Fibroblast of skin of right biceps (primary cell): Measurements from ENCODE around the gene ALDOB.
"Not testable (repeated sequence)": the region's sequence is repeated elsewhere in the genome, so short reads cannot be mapped to it uniquely, and the experiment has no call there.

ENCODE experiments used
- DNase-seq: peaks from one replicate; pipeline ENCODE4 v3.0.0-alpha.2; 2013

ALDOB gene

DNA sequence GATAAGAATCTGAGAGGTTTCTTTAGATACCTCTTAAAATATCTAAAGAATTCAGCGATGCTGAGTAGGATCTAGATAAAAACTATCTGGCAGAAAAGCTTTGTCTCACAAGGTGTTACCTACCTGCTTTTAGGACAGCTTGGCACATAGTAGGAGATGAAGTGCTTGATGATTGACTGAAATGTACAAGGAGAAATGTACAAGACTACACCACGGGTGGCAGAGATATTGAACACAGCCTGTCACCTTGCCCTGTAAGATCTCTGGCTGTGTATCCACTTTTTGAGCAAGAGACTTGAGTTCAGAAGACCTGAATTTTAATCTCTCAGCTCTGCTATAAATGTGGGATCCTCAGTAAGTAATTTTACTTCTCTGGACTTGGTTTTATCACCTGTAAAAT, 15.7 kb downstream of the ALDOB start:
- DNase-seq, result no peak

DNA sequence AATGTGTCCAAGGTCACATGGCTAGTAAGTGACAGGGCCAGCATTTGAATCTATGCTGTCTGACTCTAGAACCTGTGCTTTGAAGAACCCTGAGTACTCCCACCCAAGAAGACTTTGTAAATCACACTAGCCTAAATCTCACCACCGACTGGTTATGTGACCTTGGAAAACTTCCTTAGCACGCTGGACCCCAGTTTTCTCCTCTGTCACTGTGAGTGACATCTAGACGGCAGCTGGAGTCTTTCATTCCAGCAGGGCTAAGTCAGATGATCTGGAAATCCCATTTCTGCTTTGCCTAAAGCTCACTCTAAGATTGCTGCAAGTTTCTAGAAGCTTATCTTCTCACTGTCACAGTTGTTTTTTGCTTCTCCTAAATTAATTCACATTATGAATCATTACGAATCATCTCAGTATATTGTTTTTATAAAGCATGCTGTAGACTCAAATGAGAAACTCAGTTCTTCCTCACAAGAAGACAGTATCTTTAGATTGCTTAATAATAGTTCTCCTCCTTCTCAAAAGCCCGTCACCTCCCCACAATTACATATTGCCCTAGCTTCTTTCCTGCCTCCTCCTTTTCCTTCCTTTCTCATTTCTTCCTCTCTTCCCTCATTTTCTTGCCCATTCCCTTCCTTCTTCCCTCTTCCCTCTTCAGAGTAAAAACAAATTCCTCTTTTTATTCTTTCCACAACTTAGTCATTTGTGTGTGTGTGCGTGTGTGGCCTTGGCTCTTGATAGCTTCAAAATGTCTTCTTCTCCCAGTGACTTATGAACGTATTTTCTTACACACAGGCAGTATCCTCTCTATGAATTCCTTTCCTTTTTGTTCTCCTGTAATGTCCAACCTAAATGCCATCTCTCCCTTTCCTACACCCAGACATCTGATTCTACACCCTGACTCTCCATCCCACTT, 16.8 kb downstream of the ALDOB start:
- DNase-seq, result peak; percentile 64

DNA sequence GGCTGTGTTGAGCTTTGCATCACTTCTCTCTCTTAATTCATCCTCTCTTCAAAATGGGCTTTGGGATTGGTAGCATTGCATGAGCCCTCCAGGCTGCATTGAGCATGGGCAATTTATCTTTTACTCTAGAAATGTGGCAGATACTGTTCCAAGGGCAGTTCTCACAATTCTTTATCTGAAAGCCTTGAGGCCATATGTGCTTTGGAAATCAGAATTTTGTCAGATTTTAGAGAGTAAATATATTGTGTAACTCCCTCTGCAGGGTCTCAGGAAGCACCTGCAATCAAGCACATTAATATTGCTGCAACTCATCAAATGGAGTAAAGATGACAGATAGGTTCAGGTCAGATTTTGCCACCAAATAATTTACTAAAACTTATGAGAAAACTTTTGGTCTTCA, 17.6 kb downstream of the ALDOB start:
- DNase-seq, result no peak

DNA sequence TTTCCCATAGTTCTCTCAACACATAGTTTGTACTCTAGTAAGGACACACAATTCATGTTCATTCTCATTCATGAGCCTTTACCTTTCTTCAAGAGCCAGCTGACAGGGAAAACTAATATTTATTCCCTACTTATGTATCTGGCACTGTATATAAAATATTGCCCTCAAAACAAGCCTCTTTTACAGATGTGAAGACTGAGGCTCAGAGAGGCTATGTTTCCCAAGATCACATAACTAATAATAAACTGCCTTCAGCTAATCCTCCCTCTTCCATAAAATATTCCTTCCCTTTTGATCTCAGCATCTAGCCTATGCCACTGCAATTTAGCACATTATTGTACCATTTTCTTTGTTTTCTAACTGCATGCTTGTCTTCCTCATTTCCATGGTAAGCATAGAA, 18.2 kb downstream of the ALDOB start:
- no peak for DNase-seq

- DNase-seq, result no peak
Observed at GRCh38 chr9:101415578-101415977, 20.0 kb downstream of the ALDOB start.

DNA sequence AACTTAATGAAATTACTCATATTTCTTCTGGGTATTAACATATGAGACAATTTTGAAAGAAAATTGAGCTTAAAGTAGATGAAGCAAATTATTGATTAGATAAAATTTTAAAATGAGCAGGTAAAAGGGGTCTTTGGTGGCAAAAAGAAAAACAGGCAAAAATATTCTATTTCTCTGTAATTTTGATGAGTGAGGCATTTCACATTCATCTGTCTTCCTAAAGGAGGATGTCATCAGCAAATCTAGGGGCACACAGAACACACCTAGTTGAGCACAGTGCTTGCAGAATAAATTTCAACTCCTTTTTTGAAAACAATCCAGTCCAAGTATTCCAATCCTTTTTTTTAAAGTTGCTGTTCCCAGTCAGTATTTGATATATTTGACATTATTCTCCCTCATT, 20.7 kb downstream of the ALDOB start:
- DNase-seq, result no peak

DNA sequence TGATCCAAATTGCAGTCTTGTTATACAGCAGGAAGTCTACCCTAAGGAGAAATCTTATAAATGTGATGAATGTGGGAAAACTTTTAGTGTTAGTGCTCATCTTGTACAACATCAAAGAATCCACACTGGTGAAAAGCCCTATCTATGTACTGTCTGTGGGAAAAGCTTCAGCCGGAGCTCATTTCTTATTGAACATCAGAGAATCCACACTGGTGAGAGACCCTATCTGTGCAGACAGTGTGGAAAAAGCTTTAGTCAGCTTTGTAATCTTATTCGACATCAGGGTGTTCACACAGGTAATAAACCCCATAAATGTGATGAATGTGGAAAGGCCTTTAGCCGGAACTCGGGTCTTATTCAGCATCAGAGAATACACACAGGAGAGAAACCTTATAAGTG, 26.5 kb downstream of the ALDOB start:
- peak; percentile 30 for DNase-seq

- DNase-seq, result no peak
Observed at GRCh38 chr9:101408374-101409078, 27.0 kb downstream of the ALDOB start.

DNA sequence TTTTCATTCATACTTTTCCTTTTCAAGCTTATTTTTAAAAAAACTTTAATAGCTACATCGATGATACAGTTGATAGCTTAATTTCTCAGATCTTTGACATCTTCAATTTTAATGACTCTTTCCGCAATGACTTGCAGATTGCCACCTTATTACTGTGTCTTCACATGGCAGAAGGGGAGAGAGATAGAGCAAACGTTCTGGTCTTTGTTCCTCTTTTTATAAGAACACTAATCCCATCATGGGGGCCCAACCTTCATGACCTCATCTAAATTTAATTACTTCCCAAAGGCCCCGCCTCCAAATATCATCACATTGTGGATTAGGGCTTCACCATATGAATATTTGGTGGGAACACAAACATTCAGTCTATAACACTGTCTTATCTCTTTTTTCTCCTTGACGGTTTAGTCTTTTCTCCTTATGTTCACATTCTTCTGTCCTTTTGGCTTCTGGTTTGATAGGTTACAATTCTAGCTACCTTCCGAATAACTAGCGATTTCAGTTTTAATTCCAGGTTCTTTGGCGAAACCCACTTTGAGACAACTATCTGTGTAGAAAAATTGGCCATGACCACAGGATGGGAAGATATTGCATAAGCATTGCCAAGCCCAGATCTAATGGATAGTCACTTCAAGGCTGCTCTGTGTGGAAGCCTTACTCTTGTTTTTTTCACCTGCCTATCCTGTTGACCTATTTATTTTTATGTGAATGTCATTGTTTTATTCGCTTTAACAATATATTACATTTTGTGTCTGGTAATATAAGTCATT, 31.9 kb downstream of the ALDOB start:
- DNase-seq, result no peak

DNA sequence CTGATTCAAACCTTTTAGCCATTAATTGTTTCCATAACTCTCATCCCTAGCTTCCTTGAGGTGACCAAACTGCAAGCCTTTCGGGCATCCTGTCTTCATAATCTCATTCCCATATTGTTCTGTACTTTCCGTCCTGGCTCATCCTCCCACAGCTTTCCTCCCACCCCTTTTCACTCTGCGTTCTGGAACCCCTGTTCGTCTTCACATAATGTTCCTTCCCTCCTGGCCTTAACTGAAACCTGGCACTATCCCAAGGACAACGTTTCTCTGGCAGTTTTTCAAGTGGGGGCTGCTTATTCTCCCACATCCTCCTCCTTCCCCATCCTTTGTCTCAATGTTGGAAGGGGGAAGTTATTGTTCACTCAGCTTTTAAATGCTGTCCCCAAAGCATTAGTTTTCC, 35.5 kb downstream of the ALDOB start:
- DNase-seq, result no peak

- DNase-seq, result no peak
Observed at GRCh38 chr9:101399643-101399970, 36.0 kb downstream of the ALDOB start.

- DNase-seq, result no peak
Observed at GRCh38 chr9:101398930-101399642, 36.5 kb downstream of the ALDOB start.

DNA sequence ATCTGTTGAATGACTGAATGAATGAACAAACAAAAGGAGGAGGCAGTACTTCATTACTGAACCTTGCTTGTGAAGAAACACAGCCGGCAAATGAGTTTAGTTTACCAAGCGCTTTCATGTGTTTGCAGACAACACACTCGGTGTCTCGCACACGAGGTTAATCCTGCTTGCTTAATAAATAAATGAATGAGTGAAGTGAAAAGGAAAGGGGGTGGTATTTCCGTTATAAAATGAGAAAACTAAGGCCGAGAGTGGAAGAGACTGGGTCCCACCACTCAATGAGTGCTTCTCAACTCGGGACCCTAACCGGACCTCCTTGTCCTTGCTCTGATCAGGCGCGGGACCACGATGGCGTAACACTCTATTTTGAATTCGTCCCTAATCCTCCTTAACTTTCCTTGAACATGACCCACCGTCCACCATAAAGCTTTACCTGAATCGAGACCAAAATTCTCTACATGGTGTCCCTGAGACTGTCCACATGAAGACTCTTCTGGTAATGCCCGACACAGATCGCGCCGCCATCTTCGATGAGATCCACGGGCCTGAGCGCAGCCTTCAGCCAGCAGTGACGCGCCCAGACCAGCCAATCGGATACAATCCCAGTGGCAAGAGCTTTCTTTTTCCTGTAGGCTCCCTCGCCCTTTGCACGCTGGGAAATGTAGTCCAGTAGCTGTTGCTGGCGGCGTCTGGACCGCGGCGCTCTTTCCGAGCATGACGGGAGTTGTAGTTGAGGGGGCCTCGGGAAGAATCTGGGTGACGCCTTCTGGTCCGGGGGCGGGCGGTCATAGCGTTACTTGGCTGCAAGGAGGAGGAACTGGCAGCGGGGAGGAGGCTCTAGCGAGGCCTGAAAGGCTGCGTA, 37.3 kb downstream of the ALDOB start, which contains the start of the genes MRPL50 and ZNF189:
TSS of gene MRPL50 (minus strand) at position 551 of the 862 bp plus-strand sequence. CDS start at position 525, 26 bp downstream.
TSS of gene ZNF189 (plus strand) at position 784 of the 862 bp plus-strand sequence. CDS start 306 bp downstream, outside the sequence.
- peak; percentile 99 for DNase-seq

- no peak for DNase-seq
Observed at GRCh38 chr9:101397746-101398067, 37.9 kb downstream of the ALDOB start.

DNA sequence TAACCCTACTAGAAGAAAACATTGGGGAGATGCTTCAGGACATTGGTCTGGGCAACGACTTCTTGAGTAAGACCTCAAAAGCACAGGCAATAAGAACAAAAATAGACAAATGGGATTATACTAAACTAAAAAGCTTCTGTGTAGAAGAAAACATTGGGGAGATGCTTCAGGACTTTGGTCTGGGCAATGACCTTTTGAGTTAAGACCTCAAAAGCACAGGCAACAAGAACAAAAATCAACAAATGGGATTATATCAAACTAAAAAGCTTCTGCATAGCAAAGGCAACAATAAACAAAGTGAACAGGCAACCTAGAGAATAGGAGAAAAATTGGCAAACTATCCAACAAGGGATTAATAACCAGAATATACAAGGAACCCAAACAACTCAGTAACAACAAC, 40.9 kb downstream of the ALDOB start:
- no peak for DNase-seq

DNA sequence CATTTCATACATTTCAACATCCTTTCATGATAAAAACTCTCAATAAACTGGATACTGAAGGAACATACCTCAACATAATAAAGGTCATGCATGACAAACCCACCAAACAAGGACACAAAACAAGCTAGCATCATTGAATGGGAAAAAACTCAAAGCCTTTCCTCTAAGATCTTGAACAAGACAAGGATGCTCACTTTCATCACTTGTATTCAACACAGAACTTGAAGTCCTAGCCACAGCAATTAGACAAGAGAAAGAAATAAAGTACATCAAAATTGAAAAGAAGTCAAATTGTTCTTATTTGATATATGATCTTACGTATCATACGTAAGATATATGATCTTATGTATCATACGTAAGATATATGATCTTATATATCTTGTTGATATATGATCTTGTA, 42.4 kb downstream of the ALDOB start:
- DNase-seq, result no peak

DNA sequence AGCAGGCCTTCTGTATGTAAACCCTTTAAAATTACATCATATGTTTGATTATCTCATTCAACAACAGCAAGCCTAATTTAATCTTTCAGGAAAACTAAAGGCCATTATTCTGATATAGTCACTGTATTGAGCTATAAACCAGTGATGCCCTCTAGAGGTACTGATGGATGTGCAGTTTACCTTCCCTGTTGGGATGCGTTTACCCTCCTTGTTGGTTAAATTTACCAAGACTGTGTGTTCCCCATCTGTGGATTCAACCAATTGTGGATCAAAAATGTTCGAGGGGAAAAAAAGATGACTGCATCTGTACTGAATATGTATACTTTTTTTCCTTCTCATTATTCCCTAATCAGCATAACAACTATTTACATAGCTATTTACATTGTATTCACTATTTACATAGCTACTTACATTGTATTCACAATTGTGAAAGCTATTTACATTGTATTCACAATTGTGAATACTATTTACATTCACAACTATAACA, 47.0 kb downstream of the ALDOB start:
- no peak for DNase-seq

DNA sequence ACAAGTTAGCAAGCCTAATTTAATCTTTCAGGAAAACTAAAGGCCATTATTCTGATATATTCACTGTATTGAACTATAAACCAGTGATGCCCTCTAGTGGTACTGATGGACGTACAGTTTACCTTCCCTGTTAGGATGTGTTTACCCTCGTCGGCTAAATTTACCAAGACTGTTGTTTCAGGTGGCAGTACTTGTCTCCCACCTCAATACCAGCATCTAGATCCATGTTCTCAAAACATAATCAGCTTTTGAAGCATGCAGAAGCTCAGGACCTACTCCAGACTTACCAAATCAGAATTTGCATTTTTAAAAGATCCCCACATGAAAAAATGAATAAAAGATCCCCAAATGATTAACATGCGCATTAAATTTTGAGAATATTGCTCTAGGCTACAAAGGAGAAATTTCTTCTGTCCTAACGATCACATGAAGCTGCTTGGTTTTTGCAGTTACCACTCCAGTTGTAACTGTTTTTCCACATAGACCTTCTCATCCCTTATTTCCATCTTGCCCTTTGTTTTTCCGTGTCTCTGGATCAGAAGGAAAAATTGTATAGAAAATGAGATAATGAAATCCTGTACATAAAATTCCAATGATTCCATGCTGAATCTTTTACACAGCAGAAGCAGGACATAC, 47.6 kb downstream of the ALDOB start:
- DNase-seq, result peak; percentile 55

- DNase-seq, result not testable (repeated sequence)
Observed at GRCh38 chr9:101384873-101385536, 50.6 kb downstream of the ALDOB start, which contains the start of gene BAAT. TSS of gene BAAT (minus strand) at chr9:101385006. CDS start at chr9:101371404, 13,602 bp downstream.

DNA sequence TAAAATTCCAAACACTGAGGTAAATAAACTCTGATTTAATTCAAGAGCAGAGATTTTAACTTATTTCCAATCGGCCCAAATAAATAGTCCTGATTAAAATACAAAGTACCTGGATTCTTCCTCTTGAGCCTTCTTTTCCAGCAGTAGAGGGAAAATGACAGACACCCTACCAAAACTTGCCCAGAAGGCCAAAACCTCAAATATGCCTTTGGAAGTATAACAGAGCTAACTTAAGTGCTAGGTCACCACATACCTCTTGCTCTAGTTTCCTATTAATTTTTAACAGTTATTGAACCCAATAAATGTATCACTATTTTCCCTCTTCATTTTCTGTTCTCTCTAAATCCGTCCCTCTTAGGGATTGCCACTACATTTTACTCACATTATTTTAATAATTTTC, 52.2 kb downstream of the ALDOB start:
- DNase-seq, result no peak
